WI38 (cell line): Measurements from ENCODE around the gene WWOX.

Experiments
- H3K4me3 ChIP-seq: 2 replicates; pipeline ENCODE4 v1.5.1; 2011; ENCODE audit warnings: low read depth, mild to moderate bottlenecking, control low read depth, low read length
- TF ChIP-seq, protein P1 (sequence below): IDR thresholded peaks from 2 replicates; pipeline ENCODE4 v1.5.1; 2012; ENCODE audit warnings: low read depth, mild to moderate bottlenecking, control low read depth, low read length

Gene WWOX

DNA sequence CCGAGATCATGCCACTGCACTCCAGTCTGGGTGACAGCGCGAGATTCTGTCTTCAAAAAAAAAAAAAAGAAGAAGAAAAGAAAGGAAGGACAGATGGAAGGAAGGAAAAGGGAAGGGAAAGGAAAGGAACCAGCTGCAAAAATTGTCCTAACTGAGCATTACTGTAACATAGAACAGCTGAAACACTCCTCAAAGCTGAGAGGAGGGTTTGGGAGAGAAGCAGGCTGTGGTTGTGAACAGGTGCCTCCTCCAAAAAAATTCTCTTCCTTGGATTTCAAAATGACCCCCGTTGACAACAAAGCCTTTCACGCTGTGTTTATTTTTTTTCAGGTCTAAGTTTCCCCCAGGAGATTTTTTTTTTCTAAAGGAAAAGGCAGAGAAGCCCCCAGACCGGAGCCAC is 541.4 kb downstream of the WWOX start:
- TF ChIP-seq, protein P1, sequence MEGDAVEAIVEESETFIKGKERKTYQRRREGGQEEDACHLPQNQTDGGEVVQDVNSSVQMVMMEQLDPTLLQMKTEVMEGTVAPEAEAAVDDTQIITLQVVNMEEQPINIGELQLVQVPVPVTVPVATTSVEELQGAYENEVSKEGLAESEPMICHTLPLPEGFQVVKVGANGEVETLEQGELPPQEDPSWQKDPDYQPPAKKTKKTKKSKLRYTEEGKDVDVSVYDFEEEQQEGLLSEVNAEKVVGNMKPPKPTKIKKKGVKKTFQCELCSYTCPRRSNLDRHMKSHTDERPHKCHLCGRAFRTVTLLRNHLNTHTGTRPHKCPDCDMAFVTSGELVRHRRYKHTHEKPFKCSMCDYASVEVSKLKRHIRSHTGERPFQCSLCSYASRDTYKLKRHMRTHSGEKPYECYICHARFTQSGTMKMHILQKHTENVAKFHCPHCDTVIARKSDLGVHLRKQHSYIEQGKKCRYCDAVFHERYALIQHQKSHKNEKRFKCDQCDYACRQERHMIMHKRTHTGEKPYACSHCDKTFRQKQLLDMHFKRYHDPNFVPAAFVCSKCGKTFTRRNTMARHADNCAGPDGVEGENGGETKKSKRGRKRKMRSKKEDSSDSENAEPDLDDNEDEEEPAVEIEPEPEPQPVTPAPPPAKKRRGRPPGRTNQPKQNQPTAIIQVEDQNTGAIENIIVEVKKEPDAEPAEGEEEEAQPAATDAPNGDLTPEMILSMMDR = no peak
- no peak overlapping the region for H3K4me3 ChIP-seq

DNA sequence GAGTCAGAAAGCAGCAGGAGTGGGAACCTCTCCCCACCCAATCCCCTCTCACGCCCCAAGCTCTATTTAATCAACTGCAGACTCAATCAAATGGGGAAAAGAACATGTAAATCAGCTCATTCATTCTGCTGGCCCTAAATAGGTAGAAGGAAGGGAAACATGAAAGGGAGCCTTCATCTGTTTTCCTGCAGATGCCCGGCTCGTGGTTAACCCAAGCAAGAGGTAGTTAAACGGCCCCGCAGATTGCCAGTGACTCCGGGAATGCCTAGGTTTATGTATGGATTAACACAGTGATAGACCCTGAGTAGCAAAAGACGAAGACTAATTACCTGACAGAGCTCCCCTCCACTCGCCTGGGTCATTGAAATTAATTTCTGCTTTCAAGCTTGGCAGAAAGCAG is 542.0 kb downstream of the WWOX start:
- TF ChIP-seq, protein P1 = no peak
- H3K4me3 ChIP-seq = no peak overlapping the region

DNA sequence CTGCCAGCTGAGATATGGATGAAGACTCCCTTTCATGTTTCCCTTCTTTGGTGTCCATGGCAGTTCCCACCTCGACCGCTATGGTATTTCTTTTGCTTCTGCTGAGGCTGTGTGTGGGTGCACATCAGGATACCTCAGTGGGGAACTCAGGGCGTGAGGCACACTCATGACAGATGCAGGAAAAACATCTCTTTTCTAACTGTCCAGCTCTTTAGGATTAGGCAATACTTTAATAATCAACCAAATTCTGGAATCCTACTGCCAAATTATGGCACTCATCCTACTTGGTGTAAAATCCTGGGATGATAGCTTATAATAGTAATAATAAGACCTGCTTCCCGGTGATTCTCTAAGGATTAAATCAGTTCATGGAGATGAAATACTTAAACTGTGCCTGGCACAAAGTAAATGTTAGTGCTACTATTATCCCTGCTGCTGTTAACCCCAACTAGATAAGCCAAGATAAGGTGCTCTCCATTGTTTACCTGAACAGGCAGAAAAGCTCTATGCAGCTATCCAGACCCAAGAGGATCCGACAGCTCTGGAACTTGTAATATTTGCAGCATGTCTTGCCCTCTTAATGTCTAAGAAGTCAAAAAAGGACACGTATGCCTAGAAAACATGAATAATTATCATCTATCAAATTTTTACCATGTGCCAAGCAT is 543.3 kb downstream of the WWOX start:
- TF ChIP-seq, protein P1 = no peak
- H3K4me3 ChIP-seq = no peak overlapping the region

DNA sequence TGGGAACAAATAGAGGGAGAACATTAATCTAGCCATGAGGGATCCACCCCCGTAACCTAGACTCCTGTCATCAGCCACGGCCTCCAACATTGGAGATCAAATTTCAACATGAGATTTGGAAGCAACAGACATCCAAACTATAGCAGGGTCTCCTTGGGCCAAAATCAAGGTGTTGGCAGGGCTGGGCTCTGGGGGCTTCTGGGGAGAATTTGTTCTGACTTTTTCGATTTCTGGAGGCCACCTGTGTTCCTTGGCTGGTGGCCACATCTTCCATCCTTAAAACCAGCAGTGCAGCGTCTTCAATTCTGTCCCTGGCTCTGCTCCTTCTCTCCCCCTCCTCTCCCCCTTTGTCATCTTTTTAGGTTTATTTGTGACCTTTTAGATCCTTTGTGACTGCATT is 546.2 kb downstream of the WWOX start:
- TF ChIP-seq, protein P1 = no peak
- H3K4me3 ChIP-seq = no peak overlapping the region

DNA sequence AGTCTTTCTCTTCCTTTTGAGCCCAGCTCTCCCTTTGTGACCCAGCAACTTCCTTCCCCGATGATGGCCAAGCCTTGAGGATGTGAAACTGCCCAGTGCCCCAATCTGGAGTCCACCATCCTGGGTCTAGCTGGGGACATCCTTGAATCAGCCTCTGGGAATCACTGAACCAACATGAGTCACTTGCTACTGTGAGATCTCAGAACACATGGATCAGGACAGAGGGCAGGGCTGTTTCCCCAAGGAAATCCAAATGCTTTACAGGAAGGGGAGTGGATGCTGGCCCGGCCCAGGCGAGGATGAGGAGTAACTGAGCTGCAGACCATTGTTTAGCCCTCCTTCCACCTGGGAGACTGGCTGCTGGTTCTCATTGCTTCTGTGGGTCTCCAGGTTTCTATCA is 547.6 kb downstream of the WWOX start:
- TF ChIP-seq, protein P1 = no peak
- H3K4me3 ChIP-seq = no peak overlapping the region

DNA sequence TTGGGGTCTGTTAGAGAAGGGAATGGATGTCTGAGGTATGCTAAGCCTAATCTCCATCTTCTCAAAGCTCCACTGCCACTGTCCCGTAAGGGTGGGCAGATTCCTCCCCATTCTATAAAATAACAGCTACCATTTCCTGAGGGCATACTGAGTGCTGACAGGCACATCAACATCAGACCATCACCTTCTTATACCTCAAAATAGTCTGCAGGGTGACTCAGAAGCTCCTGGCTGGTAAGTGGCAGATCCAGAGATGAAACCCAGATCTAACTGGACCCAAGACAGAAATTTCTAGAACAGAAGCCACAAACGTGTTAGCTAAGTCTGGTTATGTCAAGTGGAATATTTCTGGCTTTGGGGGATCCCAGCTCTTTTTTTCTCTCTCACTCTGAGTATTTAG is 548.0 kb downstream of the WWOX start:
- no peak overlapping the region for H3K4me3 ChIP-seq
- TF ChIP-seq, protein P1 = no peak

DNA sequence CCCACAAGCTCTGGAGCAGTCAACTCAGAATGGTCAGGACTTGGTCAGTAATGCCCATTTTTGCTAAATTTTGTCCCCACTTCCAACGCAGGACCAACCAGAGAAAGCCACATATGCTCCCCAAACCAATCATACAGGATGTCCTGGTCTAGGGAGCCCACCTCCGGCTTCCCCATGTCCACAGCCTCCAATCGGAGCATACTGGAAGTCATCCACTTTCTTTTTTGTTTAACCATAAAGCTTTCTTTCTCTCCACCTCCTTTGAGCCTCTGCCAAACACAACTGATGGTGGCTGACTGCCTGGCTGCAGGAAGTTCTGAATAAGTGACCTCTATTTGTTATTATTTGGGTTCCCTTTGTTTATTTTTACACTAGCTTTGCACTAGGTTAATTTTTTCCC is 549.1 kb downstream of the WWOX start:
- TF ChIP-seq, protein P1 = no peak
- H3K4me3 ChIP-seq = no peak overlapping the region
